Measurements from ENCODE around the gene ARL6.
"Not testable (repeated sequence)": the region's sequence is repeated elsewhere in the genome, so short reads cannot be mapped to it uniquely, and the experiment has no call there.

The ARL6 gene

DNA sequence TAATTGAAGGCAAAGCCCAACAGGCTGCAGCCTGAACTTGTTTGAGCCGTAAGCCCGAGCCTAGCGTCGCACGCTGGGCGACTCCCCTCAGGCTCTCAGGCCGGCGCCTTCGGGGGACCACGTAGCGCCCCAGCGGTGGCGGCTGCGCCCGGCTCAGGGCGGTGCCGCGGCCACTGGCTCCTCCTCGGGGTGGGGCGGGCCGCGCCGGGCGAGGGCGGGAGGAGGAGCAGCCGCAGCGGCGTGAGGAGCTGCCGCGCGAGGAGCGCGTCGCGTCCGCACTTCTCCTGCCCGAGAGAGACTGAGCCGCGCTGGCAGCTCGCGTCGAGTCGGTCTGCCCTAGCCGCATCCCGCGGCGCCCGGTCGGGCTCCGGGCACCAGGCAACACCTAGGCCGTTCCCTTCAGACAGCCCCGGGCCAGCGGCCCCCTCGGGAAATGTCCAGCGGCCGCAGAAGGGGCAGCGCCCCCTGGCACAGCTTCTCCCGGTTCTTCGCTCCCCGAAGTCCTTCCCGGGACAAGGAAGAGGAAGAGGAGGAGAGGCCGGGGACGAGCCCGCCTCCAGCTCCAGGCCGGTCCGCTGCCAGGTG, 57.3 kb downstream of the ARL6 start, which contains the start of gene CRYBG3:
TSS of gene CRYBG3 (plus strand) at position 238 of the 585 bp plus-strand sequence. CDS start at position 434, 196 bp downstream.
- peak; percentile 51 for DNase-seq

DNA sequence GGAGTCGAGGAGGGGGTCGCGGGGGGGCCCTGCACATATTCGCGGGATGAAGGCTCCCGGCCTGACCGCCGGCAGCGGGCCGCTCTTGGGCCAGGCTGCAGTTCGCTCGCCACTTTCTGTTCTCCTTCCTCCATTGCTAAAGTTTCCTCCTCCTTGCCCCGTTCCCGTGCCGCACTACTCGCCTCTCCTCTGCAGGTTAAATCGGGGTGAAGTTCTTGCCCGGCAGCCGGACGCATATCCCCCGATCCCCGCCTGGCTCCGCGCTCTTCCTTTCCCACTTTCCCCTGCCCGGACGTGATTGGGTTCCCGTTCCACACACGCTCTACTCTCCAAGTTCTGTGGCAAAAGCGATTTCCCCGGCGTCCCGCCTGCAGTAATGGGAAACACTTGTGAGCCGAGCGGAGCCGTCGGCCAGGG, 57.8 kb downstream of the ARL6 start:
- no peak for DNase-seq

DNA sequence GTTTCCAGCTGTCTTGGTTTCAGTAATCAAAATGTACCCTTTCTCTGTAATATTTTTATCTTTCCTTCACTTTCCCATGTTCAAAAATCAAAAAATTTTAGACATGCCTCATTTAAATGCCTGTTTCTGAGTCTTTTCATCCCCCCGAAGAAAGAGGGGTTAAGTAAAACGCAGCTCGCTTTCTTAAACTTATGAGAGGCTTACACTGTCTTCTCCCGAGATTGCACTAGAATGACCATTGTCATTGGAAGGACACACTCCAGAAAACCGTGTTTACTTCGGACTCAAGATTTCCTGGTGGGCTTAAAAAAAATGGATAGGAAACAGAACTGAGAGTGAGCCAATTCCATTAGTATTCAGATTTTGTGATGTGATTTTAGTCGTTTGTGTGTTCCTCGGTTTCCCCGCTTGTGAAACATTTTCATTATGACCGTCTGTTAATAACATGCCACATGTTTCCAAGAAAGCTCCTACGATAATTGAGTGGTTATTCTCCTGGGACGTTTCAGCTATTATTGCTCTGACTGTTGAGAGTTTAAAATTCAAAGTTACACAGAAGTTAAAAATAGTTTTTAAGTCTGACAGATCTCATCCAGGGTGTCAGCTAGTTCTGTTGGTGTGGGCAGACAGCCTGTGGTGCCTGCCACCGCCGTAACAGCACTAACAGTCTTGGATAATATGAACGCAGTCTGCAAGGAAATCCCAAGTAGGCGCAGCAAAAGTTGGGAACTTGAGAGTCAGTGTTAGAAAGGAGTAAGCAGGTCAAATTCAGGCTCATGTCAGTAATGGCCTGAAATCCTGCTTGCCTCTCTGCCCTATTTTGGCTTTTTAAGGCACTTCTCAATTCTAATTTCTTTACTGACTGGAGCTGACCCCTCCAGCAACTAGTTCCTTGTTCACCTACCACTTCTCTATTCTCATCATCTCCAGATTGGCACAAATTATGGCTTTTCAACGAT, 58.8 kb downstream of the ARL6 start:
- no peak for DNase-seq

DNA sequence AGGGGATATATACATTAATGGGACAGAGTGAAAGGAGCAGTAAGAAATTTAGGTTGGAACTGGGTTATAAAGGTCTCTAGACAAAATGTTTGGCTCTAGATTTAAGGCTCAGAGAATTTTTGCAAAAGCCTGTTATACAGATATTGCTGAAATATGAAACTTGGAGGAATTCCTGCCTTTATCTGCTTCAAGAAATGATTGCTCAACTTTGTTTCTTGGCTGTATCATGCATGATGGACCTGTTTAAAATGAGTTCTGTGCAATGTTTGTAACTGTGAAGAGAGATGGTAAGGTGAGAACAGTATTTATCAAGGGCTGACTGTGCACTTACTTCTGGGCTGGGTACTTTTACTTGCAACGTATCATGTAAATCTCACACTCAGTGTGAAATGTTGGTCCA, 60.5 kb downstream of the ARL6 start:
- no peak for DNase-seq

GRCh38 chr3:97827741-97828471, 63.3 kb downstream of the ARL6 start:
- DNase-seq: no peak

GRCh38 chr3:97829198-97829597, 64.6 kb downstream of the ARL6 start:
- DNase-seq: no peak

GRCh38 chr3:97830638-97831037, 66.1 kb downstream of the ARL6 start:
- DNase-seq: no peak

DNA sequence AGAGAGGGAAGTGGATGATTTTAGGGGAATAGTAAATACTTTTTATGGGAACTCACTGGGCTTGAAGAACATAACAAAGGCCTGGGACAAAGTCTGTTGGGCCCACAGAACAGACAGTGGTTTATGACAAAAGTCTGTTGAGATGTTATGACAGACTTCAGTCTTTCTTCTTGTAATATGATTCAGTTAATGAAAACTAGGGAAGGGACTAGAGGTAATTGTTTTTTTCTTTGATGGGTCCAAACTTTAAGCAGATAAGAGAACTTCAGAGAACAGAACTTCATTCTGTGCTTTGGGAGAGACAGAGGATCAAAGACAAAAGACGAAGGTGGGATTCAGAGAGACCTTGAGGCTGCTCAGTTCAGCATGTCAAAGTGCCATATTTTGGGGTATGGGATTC, 66.6 kb downstream of the ARL6 start:
- no peak for DNase-seq

DNA sequence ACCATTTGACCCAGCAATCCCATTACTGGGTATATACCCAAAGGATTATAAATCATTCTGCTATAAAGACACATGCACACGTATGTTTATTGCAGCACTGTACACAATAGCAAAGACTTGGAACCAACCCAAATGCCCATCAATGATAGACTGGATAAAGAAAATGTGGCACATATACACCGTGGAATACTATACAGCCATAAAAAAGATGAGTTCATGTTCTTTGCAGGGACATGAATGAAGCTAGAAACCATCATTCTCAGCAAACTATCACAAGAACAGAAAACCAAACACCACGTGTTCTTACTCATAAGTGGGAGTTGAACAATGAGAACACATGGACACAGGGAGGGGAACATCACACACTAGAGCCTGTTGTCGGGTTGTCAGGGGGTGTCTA, 68.6 kb downstream of the ARL6 start:
- DNase-seq: not testable (repeated sequence)

- DNase-seq: no peak
Observed at GRCh38 chr3:97835761-97836160, 71.2 kb downstream of the ARL6 start.

- no peak for DNase-seq
Observed at GRCh38 chr3:97838393-97838792, 73.8 kb downstream of the ARL6 start.

DNA sequence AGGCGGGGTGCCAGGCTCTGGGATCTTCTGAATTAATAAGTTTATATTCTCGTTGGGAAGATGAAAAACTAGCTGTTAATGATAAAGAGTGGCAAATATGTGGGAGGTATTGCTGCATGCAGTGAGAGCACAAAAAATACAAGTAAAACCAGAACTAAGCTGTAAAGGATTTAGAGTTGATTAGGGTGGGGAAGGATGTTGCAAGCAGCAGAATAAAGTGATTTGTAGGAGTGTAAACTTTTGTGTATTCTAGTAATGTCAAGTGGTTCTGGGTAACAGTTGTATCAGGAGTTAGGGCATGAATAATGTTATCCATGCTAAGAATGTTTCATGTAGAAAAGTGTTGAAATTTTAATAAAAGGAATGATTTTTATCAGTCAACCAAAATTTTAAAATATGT, 75.4 kb downstream of the ARL6 start:
- no peak for DNase-seq

DNA sequence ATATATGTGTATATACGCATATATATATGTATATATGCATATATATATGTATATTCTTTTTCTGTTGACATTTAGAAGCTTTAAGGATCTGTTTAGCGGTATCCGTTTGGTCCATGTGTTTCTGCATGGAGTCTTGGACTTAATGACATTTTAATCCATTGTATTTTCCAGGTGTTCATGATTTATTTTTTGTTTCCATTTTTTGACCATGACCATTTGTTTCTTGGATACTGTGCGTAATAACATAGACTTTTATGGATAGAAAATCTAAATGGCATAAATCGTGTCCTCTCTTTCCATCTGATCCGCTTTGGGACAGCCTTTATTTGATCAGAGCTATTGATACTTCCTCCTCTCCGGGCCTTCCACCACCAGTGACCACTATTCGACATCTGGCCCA, 76.7 kb downstream of the ARL6 start:
- DNase-seq: no peak

- no peak for DNase-seq
Observed at GRCh38 chr3:97841956-97842355, 77.4 kb downstream of the ARL6 start.

DNA sequence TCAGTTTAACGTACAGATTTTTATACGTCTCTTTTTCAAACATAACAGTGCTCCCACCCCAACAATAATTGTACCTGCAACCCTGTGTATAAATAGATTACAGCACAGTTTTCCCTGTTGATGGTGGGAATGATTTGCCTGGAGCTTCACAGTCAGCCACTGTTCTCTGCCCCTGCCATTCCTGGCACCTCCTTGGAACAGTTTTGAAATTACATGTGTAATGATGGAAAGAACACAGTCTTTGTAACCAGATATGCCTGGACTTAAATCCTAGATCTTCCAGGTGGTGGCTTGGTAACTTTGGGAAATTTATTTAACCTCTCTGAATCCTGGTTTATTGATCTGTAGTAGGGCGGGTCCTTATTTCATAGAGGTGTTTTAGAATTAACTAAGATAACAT, 84.2 kb downstream of the ARL6 start:
- no peak for DNase-seq
